Gastroesophageal sphincter (tissue), 4 donors: Measurements from ENCODE around the gene UBE2Z. TPM values are rescaled to one million over a fixed set of nuclear protein-coding genes. Genes with fewer than 3 reads are reported as not detected.

Source experiments
- ATAC-seq: fragments of 150-250 bp; one replicate; pipeline ENCODE4 v1.9.1; 2016; ENCODE audit warnings: mild to moderate bottlenecking, moderate library complexity
- H3K27ac ChIP-seq, 4 donors: fragments of 200-600 bp; sonication (generic) in 3 of 4; 1 replicate in 3 of 4; 2 replicates in 1 of 4; pipeline ENCODE4 v1.5.1; 2016 to 2019
- H3K27me3 ChIP-seq: fragments of 200-600 bp; sonication (generic); one replicate; pipeline ENCODE4 v1.5.1; 2019
- H3K36me3 ChIP-seq, 2 donors: fragments of 200-600 bp; sonication (generic); one replicate each; pipeline ENCODE4 v1.5.1; 2019; ENCODE audit warnings: control low read depth in 1 of 2
- H3K4me1 ChIP-seq, 3 donors: fragments of 200-600 bp; sonication (generic); 1 replicate in 2 of 3; 2 replicates in 1 of 3; pipeline ENCODE4 v1.5.1; 2016 to 2019; ENCODE audit warnings: control low read depth in 2 of 3
- H3K4me3 ChIP-seq, 2 donors: fragments of 200-600 bp; sonication (generic); one replicate each; pipeline ENCODE4 v1.5.1; 2019; ENCODE audit warnings: mild to moderate bottlenecking in 1 of 2, moderate library complexity in 1 of 2
- H3K9me3 ChIP-seq, 3 donors: fragments of 200-600 bp; sonication (generic); one replicate each; pipeline ENCODE4 v1.5.1; 2017 to 2019; ENCODE audit warnings: control low read depth in 2 of 3
- EP300 ChIP-seq: sonication (generic); formaldehyde crosslinking; IDR thresholded peaks from one replicate; pipeline ENCODE4 v1.6.1; 2017; ENCODE audit warnings: antibody characterized with exemption, mild to moderate bottlenecking
- POLR2A ChIP-seq, 2 donors: fragments of 450-650 bp; IDR thresholded peaks; one replicate each; pipeline ENCODE4 v1.6.1; 2017; ENCODE audit warnings: antibody characterized with exemption in 2 of 2, mild to moderate bottlenecking in 2 of 2, moderate library complexity in 1 of 2
- POLR2AphosphoS5 ChIP-seq: sonication (generic); formaldehyde crosslinking; IDR thresholded peaks from one replicate; pipeline ENCODE4 v1.6.1; 2017; ENCODE audit warnings: antibody characterized with exemption
- WGBS, 2 donors: methylation state at CpG; one replicate each; pipeline ENCODE4 v1.1.5; 2018; ENCODE audit warnings: low coverage in 1 of 2; 5-methylcytosine and 5-hydroxymethylcytosine counted together
- total RNA-seq, 4 donors: library from RNA; depleted of rRNA; stranded (reverse); fragments of >200 nt; gene quantifications; one replicate each; pipeline ENCODE4 v1.1.0, GENCODE V29; 2016
- TF ChIP-seq, protein P1 (sequence below), 4 experiments: fragments of 200-600 bp in 2 of 4; fragments of 450-650 bp in 2 of 4; sonication (generic) in 1 of 4; IDR thresholded peaks; one replicate each; pipeline ENCODE4 v1.5.1; 2017 to 2019; ENCODE audit warnings: antibody characterized with exemption in 4 of 4, mild to moderate bottlenecking in 2 of 4, moderate library complexity in 2 of 4

The UBE2Z gene
- total RNA-seq, 4 donors from 2014 or later = 52.1 to 73.7 (median 60.4) TPM

DNA sequence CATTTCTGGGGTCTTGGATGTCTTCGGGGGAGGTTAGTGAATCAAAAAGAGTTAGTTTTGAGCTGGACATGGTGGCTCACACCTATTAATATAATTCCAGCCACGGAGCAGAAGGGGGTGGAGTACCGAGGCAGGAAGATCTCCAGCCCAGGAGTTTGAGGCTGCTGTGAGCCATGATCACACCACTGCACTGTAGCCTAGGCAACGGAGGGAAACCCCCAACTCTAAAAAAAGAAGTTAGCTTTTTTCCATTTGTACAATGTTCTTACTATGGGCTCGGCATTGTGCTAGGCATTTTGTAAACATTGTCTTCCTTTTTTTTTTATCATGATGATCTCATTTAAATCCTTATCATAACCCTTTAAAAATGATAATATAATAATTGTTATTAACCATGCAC, 44.7 kb downstream of the UBE2Z start:
- no peaks in the 10 kb centered on the region for H3K4me1 ChIP-seq
- 13 to 23% methylated on average over 3 to 4 of the region's 5 CpGs for whole genome bisulfite sequencing, 2 donors
- TF ChIP-seq, protein P1, sequence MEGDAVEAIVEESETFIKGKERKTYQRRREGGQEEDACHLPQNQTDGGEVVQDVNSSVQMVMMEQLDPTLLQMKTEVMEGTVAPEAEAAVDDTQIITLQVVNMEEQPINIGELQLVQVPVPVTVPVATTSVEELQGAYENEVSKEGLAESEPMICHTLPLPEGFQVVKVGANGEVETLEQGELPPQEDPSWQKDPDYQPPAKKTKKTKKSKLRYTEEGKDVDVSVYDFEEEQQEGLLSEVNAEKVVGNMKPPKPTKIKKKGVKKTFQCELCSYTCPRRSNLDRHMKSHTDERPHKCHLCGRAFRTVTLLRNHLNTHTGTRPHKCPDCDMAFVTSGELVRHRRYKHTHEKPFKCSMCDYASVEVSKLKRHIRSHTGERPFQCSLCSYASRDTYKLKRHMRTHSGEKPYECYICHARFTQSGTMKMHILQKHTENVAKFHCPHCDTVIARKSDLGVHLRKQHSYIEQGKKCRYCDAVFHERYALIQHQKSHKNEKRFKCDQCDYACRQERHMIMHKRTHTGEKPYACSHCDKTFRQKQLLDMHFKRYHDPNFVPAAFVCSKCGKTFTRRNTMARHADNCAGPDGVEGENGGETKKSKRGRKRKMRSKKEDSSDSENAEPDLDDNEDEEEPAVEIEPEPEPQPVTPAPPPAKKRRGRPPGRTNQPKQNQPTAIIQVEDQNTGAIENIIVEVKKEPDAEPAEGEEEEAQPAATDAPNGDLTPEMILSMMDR (IDR thresholded peaks at IDR 0.05) = no peak
- TF ChIP-seq EP300 (no peak), POLR2AphosphoS5 (no peak), POLR2A (IDR thresholded peaks at IDR 0.05) (no peak)
- no peaks in the 10 kb centered on the region for H3K9me3 ChIP-seq
- peaks cover 76% of the 10 kb centered on the region for H3K27me3 ChIP-seq
- no peak for ATAC-seq
- no peak overlapping the region for H3K27ac ChIP-seq
- H3K36me3 ChIP-seq = no peaks in the 10 kb centered on the region
- no peak overlapping the region for H3K4me3 ChIP-seq

DNA sequence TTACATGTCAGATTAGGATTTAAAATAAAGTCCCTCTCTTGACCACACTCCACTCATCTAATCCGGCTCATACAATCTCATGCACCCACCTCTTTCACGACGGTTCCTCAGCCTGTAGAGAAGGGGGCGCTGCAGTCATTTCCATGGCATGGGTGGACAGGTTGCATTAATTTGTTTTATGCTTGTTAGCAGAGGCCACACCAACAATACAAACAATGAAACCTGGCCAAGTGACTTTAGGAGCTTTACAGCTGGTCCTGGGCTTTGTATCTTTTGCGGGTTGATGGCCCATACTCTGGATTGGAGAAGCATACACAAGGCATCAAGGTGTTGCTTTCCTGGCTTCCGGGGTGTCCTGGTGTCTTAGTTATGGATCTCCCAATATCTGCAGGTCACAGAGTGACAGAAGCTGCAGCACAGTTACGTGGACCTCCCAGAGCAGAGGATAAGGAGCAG, 46.1 kb downstream of the UBE2Z start:
- WGBS, 2 donors = 24 to 40% methylated on average over 4 to 5 of the region's 7 CpGs
- Histone ChIP-seq H3K4me1 (no peaks in the 10 kb centered on the region), H3K27me3 (peaks cover 90% of the 10 kb centered on the region), H3K4me3 (no peak overlapping the region), H3K9me3 (no peaks in the 10 kb centered on the region), H3K36me3 (no peaks in the 10 kb centered on the region), H3K27ac (no peak overlapping the region)
- TF ChIP-seq POLR2A (IDR thresholded peaks at IDR 0.05) = no peak
- TF ChIP-seq, protein P1 (IDR thresholded peaks at IDR 0.05) = no peak
- no peak for TF ChIP-seq POLR2AphosphoS5
- TF ChIP-seq EP300 = no peak
- ATAC-seq = no peak

DNA sequence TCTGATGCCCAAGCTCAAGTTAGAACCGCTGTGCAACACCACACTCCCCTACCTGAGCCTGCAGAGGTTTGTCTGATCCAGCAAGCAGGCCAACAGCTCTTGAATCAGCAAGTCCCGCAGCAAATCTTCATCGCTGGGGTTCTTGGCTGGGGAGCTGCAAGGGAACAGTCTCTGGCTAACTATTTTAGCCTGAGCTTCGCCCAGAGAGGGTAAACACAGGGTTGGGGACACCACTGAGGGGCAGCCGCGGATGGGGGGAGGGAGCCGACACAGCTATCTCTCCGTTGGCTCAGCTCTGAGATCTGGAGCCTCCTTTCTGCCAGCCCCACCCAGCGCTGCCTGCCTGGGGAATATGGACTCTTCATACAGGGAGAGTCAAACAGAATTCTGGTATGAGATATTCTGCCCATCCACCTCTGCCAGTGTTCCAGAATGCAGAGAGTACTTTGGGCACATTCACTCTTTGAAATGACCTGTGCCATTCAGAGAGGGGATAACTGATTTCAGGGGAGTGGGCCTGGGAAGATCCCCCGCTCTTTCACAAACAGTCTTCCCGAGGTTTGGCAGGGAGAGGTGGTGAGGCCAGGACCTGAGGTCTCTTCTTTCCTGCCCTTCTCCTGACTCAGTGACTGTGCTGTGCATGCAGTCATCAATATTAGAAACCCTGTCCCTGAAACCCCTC, 52.8 kb downstream of the UBE2Z start:
- Histone ChIP-seq H3K4me1 (no peaks in the 10 kb centered on the region), H3K4me3 (no peak overlapping the region), H3K9me3 (no peaks in the 10 kb centered on the region), H3K27me3 (peaks cover 81% of the 10 kb centered on the region), H3K36me3 (no peaks in the 10 kb centered on the region), H3K27ac (no peak overlapping the region)
- no peak for ATAC-seq
- WGBS, 2 donors = 12 to 30% methylated on average over 4 to 7 of the region's 11 CpGs
- TF ChIP-seq POLR2AphosphoS5 = no peak
- no peak for TF ChIP-seq EP300
- TF ChIP-seq, protein P1 (IDR thresholded peaks at IDR 0.05) = no peak
- no peak for TF ChIP-seq POLR2A (IDR thresholded peaks at IDR 0.05)

DNA sequence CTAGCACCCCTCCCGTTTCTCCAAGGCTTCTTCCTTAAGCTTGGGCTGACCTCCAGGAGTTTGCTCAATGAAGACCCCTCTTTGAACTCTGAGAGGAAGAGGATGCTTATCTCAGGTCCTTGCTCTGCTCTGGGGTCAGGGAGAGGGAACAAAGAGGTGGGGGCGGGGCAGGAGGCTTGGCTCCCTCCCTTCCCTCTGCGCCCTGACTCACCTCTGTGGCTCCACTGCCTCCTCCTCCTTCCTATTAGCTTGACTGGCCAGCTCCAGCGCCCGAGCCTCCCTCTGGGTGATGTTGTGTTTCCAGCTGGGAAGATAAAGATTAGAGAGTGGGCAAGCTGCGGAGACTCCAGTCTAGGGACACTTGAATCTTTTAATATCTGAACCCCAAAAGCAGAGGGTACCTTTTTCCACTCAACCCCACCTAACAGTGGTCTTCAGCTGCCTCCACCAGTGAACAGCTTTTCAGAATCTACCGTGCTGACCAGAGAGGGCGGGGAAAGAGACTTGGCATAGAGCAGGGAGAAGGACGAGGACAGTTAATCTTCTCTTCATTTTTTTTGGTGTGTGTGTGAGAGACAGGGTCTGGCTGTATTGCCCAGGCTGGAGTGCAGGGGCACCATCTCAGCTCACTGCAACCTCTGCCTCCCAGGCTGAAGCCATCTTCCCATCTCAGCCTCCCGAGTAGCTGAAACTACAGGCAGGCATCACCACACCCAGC, 53.5 kb downstream of the UBE2Z start:
- Histone ChIP-seq H3K4me3 (no peak overlapping the region), H3K36me3 (no peaks in the 10 kb centered on the region), H3K27ac (no peak overlapping the region), H3K9me3 (no peaks in the 10 kb centered on the region), H3K27me3 (peaks cover 82% of the 10 kb centered on the region), H3K4me1 (no peaks in the 10 kb centered on the region)
- 24 to 45% methylated on average over 3 to 7 of the region's 10 CpGs for WGBS, 2 donors
- TF ChIP-seq POLR2AphosphoS5 (no peak), POLR2A (IDR thresholded peaks at IDR 0.05) (no peak), EP300 (no peak)
- TF ChIP-seq, protein P1 (IDR thresholded peaks at IDR 0.05) = no peak
- ATAC-seq = no peak

DNA sequence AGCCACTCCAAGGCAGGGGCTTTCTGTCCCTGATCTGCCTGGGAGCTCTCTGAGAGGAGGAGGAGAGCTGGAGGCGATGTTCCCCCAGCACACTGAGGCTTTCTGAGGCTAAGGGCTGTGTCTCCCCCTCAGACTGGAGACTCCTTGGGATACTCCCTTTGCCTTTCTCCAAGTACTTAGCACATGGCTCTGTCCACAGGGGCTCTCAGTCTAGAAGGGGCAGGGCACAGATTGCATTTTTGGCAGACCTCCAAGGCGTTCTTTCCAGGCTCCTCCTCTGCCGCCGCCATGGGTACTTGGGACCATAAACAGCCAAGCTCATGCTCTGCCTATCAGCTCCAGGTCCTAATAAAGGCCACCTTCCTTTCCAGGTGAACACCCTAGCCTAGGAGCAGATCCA, 62.0 kb downstream of the UBE2Z start:
- Histone ChIP-seq H3K36me3 (no peaks in the 10 kb centered on the region), H3K4me3 (no peak overlapping the region), H3K27me3 (peaks cover 91% of the 10 kb centered on the region), H3K9me3 (no peaks in the 10 kb centered on the region), H3K4me1 (peaks cover 0 to 10% (median 0%) of the 10 kb centered on the region in 3 donors), H3K27ac (no peak overlapping the region)
- WGBS, 2 donors = 39% methylated on average over 3 of the region's 4 CpGs; no CpG with 5 or more reads in 1 of the 2 donors
- no peak for ATAC-seq
- no peak for TF ChIP-seq POLR2A (IDR thresholded peaks at IDR 0.05)
- no peak for TF ChIP-seq EP300
- TF ChIP-seq, protein P1 (IDR thresholded peaks at IDR 0.05) = no peak
- no peak for TF ChIP-seq POLR2AphosphoS5
